ENCODE data around the gene CSF3.

Gene CSF3

GRCh38 chr17:40034426-40035161 is 19.4 kb downstream of the CSF3 start:
- H3K4me2 ChIP-seq (ENCODE audit: low read length), result no peak overlapping the region
- no peak overlapping the region for H3K4ac ChIP-seq (ENCODE audit: low read depth, low read length)
- H2BK15ac ChIP-seq (replicated peaks; ENCODE audit: low read depth), result no peak overlapping the region
- no peak overlapping the region for H3K56ac ChIP-seq (ENCODE audit: low read length)
- H3K27ac ChIP-seq (ENCODE audit: low read depth, low read length), result no peak overlapping the region
- no peak overlapping the region for H3K4me3 ChIP-seq (ENCODE audit: low read length)
- H4K5ac ChIP-seq (ENCODE audit: low read length), result no peak overlapping the region
- H2BK5ac ChIP-seq (ENCODE audit: low read length), result no peak overlapping the region
- H3K4me1 ChIP-seq (ENCODE audit: control insufficient read depth, low read depth, low read length), result no peaks in the 10 kb centered on the region
- H3K79me1 ChIP-seq (ENCODE audit: low read length), result no peaks in the 10 kb centered on the region
- no peaks in the 10 kb centered on the region for H3K79me2 ChIP-seq (ENCODE audit: control insufficient read depth, insufficient read depth, low read length)
- H4K8ac ChIP-seq (ENCODE audit: low read depth, low read length), result no peak overlapping the region
- H3K27me3 ChIP-seq (ENCODE audit: insufficient read depth, low read length, poor library complexity), result no peaks in the 10 kb centered on the region
- no peak overlapping the region for H2AK5ac ChIP-seq (ENCODE audit: low read length)
- H3K9ac ChIP-seq (ENCODE audit: low read length), result no peak overlapping the region
- peaks cover 12% of the 10 kb centered on the region for H3K36me3 ChIP-seq (ENCODE audit: control insufficient read depth, insufficient read depth, low read length)
- no peak overlapping the region for H3K18ac ChIP-seq (ENCODE audit: low read length)
- no CpG with 5 or more reads among the region's 8 CpGs for WGBS (ENCODE audit: extremely low coverage, insufficient coverage, low lambda C conversion rate)
- no peak overlapping the region for H3K23ac ChIP-seq (ENCODE audit: low read length)
- DNase-seq, result no peak
- H2BK120ac ChIP-seq (ENCODE audit: low read depth, low read length), result no peak overlapping the region

GRCh38 chr17:40035162-40035559 is 19.9 kb downstream of the CSF3 start:
- Histone ChIP-seq H3K56ac (ENCODE audit: low read length) (no peak overlapping the region), H3K79me1 (ENCODE audit: low read length) (no peaks in the 10 kb centered on the region), H2BK120ac (ENCODE audit: low read depth, low read length) (no peak overlapping the region), H2BK5ac (ENCODE audit: low read length) (no peak overlapping the region), H3K27me3 (ENCODE audit: insufficient read depth, low read length, poor library complexity) (no peaks in the 10 kb centered on the region), H4K8ac (ENCODE audit: low read depth, low read length) (no peak overlapping the region), H3K9ac (ENCODE audit: low read length) (no peak overlapping the region), H2AK5ac (ENCODE audit: low read length) (no peak overlapping the region), H4K5ac (ENCODE audit: low read length) (no peak overlapping the region), H3K4ac (ENCODE audit: low read depth, low read length) (no peak overlapping the region), H3K18ac (ENCODE audit: low read length) (no peak overlapping the region), H2BK15ac (replicated peaks; ENCODE audit: low read depth) (no peak overlapping the region), H3K23ac (ENCODE audit: low read length) (no peak overlapping the region), H3K4me2 (ENCODE audit: low read length) (no peak overlapping the region), H3K36me3 (ENCODE audit: control insufficient read depth, insufficient read depth, low read length) (peaks cover 10% of the 10 kb centered on the region), H3K4me3 (ENCODE audit: low read length) (no peak overlapping the region), H3K79me2 (ENCODE audit: control insufficient read depth, insufficient read depth, low read length) (no peaks in the 10 kb centered on the region), H3K27ac (ENCODE audit: low read depth, low read length) (no peak overlapping the region), H3K4me1 (ENCODE audit: control insufficient read depth, low read depth, low read length) (no peaks in the 10 kb centered on the region)
- WGBS (ENCODE audit: extremely low coverage, insufficient coverage, low lambda C conversion rate), result no CpG with 5 or more reads among the region's 12 CpGs
- DNase-seq, result peak; percentile 77

DNA sequence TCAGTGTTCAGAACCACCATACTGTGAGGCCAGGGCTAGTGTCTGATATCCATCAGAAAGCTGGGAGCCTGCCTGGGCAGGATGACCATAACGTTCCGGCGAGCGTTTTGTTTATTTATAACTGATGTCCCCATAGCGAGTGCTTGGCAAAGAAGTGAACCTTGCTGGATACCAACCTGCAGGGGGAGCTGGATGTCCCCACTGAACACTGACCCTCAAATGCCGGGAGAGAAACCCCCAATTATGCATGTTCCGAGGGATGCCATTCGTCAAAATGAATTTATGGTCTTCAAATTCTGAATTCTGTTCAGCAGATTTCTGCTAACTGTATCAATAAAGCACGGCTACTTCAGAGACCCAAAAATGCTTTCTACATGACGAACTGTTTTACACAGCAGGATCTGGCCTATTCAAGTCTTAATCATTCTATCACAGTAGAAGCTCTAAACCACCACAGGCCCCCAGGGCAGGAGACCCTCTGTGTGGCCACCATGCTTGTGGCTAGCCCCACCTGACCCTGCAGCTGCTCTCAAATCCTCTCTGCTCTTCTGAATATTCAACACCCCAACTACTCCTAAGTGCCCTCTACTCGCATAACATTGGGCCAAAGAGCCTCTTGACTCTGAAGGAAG is 23.8 kb downstream of the CSF3 start:
- Histone ChIP-seq H3K27ac (ENCODE audit: low read depth, low read length) (no peak overlapping the region), H3K56ac (ENCODE audit: low read length) (no peak overlapping the region)

GRCh38 chr17:40041196-40041595 is 26.0 kb downstream of the CSF3 start:
- Histone ChIP-seq H3K4me1 (ENCODE audit: control insufficient read depth, low read depth, low read length) (no peaks in the 10 kb centered on the region), H3K36me3 (ENCODE audit: control insufficient read depth, insufficient read depth, low read length) (no peaks in the 10 kb centered on the region), H3K56ac (ENCODE audit: low read length) (no peak overlapping the region), H4K5ac (ENCODE audit: low read length) (no peak overlapping the region), H3K27me3 (ENCODE audit: insufficient read depth, low read length, poor library complexity) (no peaks in the 10 kb centered on the region), H3K9ac (ENCODE audit: low read length) (no peak overlapping the region), H2BK120ac (ENCODE audit: low read depth, low read length) (no peak overlapping the region), H2AK5ac (ENCODE audit: low read length) (no peak overlapping the region), H3K18ac (ENCODE audit: low read length) (no peak overlapping the region), H3K79me2 (ENCODE audit: control insufficient read depth, insufficient read depth, low read length) (no peaks in the 10 kb centered on the region), H4K8ac (ENCODE audit: low read depth, low read length) (no peak overlapping the region), H3K27ac (ENCODE audit: low read depth, low read length) (no peak overlapping the region), H2BK5ac (ENCODE audit: low read length) (no peak overlapping the region), H3K4ac (ENCODE audit: low read depth, low read length) (no peak overlapping the region), H3K4me2 (ENCODE audit: low read length) (no peak overlapping the region), H2BK15ac (replicated peaks; ENCODE audit: low read depth) (no peak overlapping the region), H3K23ac (ENCODE audit: low read length) (no peak overlapping the region), H3K79me1 (ENCODE audit: low read length) (no peaks in the 10 kb centered on the region), H3K4me3 (ENCODE audit: low read length) (no peak overlapping the region)
- DNase-seq, result no peak
- no CpG with 5 or more reads among the region's 2 CpGs for WGBS (ENCODE audit: extremely low coverage, insufficient coverage, low lambda C conversion rate)

More for the DNA sequence above, 23.8 kb downstream of the CSF3 start:
- H3K18ac ChIP-seq (ENCODE audit: low read length), result no peak overlapping the region
- H3K4me2 ChIP-seq (ENCODE audit: low read length), result no peak overlapping the region
- H3K79me1 ChIP-seq (ENCODE audit: low read length), result no peaks in the 10 kb centered on the region
- H3K23ac ChIP-seq (ENCODE audit: low read length), result no peak overlapping the region
- no peak overlapping the region for H4K8ac ChIP-seq (ENCODE audit: low read depth, low read length)
- no peak overlapping the region for H2BK5ac ChIP-seq (ENCODE audit: low read length)
- no peak overlapping the region for H2BK120ac ChIP-seq (ENCODE audit: low read depth, low read length)
- H3K27me3 ChIP-seq (ENCODE audit: insufficient read depth, low read length, poor library complexity), result no peaks in the 10 kb centered on the region
- H3K4ac ChIP-seq (ENCODE audit: low read depth, low read length), result no peak overlapping the region
- H2AK5ac ChIP-seq (ENCODE audit: low read length), result no peak overlapping the region
- H3K36me3 ChIP-seq (ENCODE audit: control insufficient read depth, insufficient read depth, low read length), result peaks cover 5% of the 10 kb centered on the region
- no peak overlapping the region for H3K4me3 ChIP-seq (ENCODE audit: low read length)
- no peaks in the 10 kb centered on the region for H3K79me2 ChIP-seq (ENCODE audit: control insufficient read depth, insufficient read depth, low read length)
- no peaks in the 10 kb centered on the region for H3K4me1 ChIP-seq (ENCODE audit: control insufficient read depth, low read depth, low read length)
- no peak overlapping the region for H2BK15ac ChIP-seq (replicated peaks; ENCODE audit: low read depth)
- no peak overlapping the region for H4K5ac ChIP-seq (ENCODE audit: low read length)
- DNase-seq, result peak; percentile 79
- no peak overlapping the region for H3K9ac ChIP-seq (ENCODE audit: low read length)
- no CpG with 5 or more reads among the region's 11 CpGs for WGBS (ENCODE audit: extremely low coverage, insufficient coverage, low lambda C conversion rate)

GRCh38 chr17:40056379-40057015 is 41.3 kb downstream of the CSF3 start:
- Histone ChIP-seq H2BK120ac (ENCODE audit: low read depth, low read length) (no peak overlapping the region), H4K5ac (ENCODE audit: low read length) (no peak overlapping the region), H4K8ac (ENCODE audit: low read depth, low read length) (no peak overlapping the region), H3K56ac (ENCODE audit: low read length) (no peak overlapping the region), H2BK15ac (replicated peaks; ENCODE audit: low read depth) (no peak overlapping the region), H2AK5ac (ENCODE audit: low read length) (no peak overlapping the region), H3K27ac (ENCODE audit: low read depth, low read length) (no peak overlapping the region), H2BK5ac (ENCODE audit: low read length) (no peak overlapping the region), H3K27me3 (ENCODE audit: insufficient read depth, low read length, poor library complexity) (no peaks in the 10 kb centered on the region), H3K79me2 (ENCODE audit: control insufficient read depth, insufficient read depth, low read length) (no peaks in the 10 kb centered on the region), H3K18ac (ENCODE audit: low read length) (no peak overlapping the region), H3K4me1 (ENCODE audit: control insufficient read depth, low read depth, low read length) (no peaks in the 10 kb centered on the region), H3K36me3 (ENCODE audit: control insufficient read depth, insufficient read depth, low read length) (no peaks in the 10 kb centered on the region), H3K9ac (ENCODE audit: low read length) (no peak overlapping the region), H3K4me3 (ENCODE audit: low read length) (no peak overlapping the region), H3K4ac (ENCODE audit: low read depth, low read length) (no peak overlapping the region), H3K23ac (ENCODE audit: low read length) (no peak overlapping the region), H3K79me1 (ENCODE audit: low read length) (no peaks in the 10 kb centered on the region), H3K4me2 (ENCODE audit: low read length) (no peak overlapping the region)
- DNase-seq, result no peak
- WGBS (ENCODE audit: extremely low coverage, insufficient coverage, low lambda C conversion rate), result no CpG with 5 or more reads among the region's 6 CpGs

Measured in mesendoderm (in vitro differentiated cells).